SK-N-SH (cell line): ENCODE data around the gene SERPINI1. TPM values are rescaled to one million over a fixed set of nuclear protein-coding genes. Genes with fewer than 3 reads are reported as not detected.

Experiments
- CTCF ChIA-PET: fragments of 300-600, 350-600 bp; formaldehyde crosslinking; extraction: SDS; loops from one replicate; lab custom pipeline; 2021; lab: Yijun Ruan, JAX
- POLR2A ChIA-PET: fragments of 350-600 bp; sonication (Branson Sonifier 250); formaldehyde crosslinking; extraction: SDS; loops from one replicate; lab custom pipeline; 2020; ENCODE audit warnings: antibody characterized with exemption, inconsistent platforms; lab: Yijun Ruan, JAX
- DNase-seq: peaks from one replicate; pipeline ENCODE4 v3.0.0; 2012
- H2AFZ ChIP-seq: fragments of 200-600 bp; sonication (generic); 2 replicates; pipeline ENCODE4 v1.8.1; 2016; ENCODE audit warnings: antibody characterized with exemption, mild to moderate bottlenecking, low read depth
- H3F3A ChIP-seq: fragments of 200-600 bp; sonication (generic); replicated peaks from 2 replicates; pipeline ENCODE3; 2016; ENCODE audit warnings: antibody characterized with exemption, mild to moderate bottlenecking; ENCODE audit not compliant: insufficient read depth
- H3K27ac ChIP-seq, 2 experiments: fragments of 200-500 bp in 1 of 2; fragments of 200-600 bp in 1 of 2; sonication (Bioruptor generic) in 1 of 2; sonication (generic), shearing (Covaris generic) in 1 of 2; 2 replicates each; pipeline versions ENCODE4 v1.5.1 to v1.6.1; 2014 to 2016; ENCODE audit warnings: low read depth in 2 of 2, inconsistent platforms in 1 of 2, low read length in 1 of 2, mild to moderate bottlenecking in 1 of 2, mixed read lengths in 1 of 2
- H3K27me3 ChIP-seq: fragments of 200-600 bp; sonication (generic), shearing (Covaris generic); 2 replicates; pipeline ENCODE4 v1.6.1; 2016; ENCODE audit warnings: mixed run types; ENCODE audit not compliant: insufficient read depth
- H3K36me3 ChIP-seq, 2 experiments: fragments of 200-500 bp in 1 of 2; fragments of 200-600 bp in 1 of 2; sonication (Bioruptor generic) in 1 of 2; sonication (generic) in 1 of 2; replicated peaks in 1 of 2; 2 replicates each; pipeline versions ENCODE3 to v1.5.1; 2014 to 2016; ENCODE audit warnings: low read length in 1 of 2, mild to moderate bottlenecking in 1 of 2; ENCODE audit not compliant: insufficient read depth in 2 of 2, control insufficient read depth in 1 of 2
- H3K4me1 ChIP-seq, 2 experiments: fragments of 200-500 bp in 1 of 2; fragments of 200-600 bp in 1 of 2; sonication (Bioruptor generic) in 1 of 2; sonication (generic), shearing (Covaris generic) in 1 of 2; 2 replicates each; pipeline versions ENCODE4 v1.5.1 to v1.6.1; 2014 to 2016; ENCODE audit warnings: low read depth in 1 of 2, low read length in 1 of 2, mixed run types in 1 of 2; ENCODE audit not compliant: insufficient read depth in 2 of 2, control insufficient read depth in 1 of 2
- H3K4me2 ChIP-seq: fragments of 200-600 bp; sonication (generic), shearing (Covaris generic); 2 replicates; pipeline ENCODE4 v1.6.1; 2017; ENCODE audit warnings: mixed run types
- H3K4me3 ChIP-seq, 2 experiments: fragments of 200-500 bp in 1 of 2; fragments of 200-600 bp in 1 of 2; sonication (Bioruptor generic) in 1 of 2; sonication (generic), shearing (Covaris generic) in 1 of 2; 2 replicates each; pipeline versions ENCODE4 v1.5.1 to v1.8.1; 2014 to 2016; ENCODE audit warnings: low read depth in 2 of 2, inconsistent platforms in 1 of 2, low read length in 1 of 2, mild to moderate bottlenecking in 1 of 2, mixed read lengths in 1 of 2, moderate library complexity in 1 of 2
- H3K79me2 ChIP-seq: fragments of 200-600 bp; sonication (generic); 2 replicates; pipeline ENCODE4 v1.8.1; 2017; ENCODE audit warnings: mild to moderate bottlenecking; ENCODE audit not compliant: insufficient read depth
- H3K9ac ChIP-seq: fragments of 200-600 bp; sonication (generic); 2 replicates; pipeline ENCODE4 v1.6.1; 2017; ENCODE audit warnings: mixed run types
- H3K9me2 ChIP-seq: fragments of 200-600 bp; sonication (generic); 2 replicates; pipeline ENCODE4 v1.6.1; 2017; ENCODE audit warnings: mixed run types
- H3K9me3 ChIP-seq: fragments of 200-600 bp; sonication (generic); 2 replicates; pipeline ENCODE4 v1.6.1; 2017; ENCODE audit warnings: mixed run types, mild to moderate bottlenecking, moderate library complexity
- H4K20me1 ChIP-seq: fragments of 200-600 bp; sonication (generic); 2 replicates; pipeline ENCODE4 v1.6.1; 2017; ENCODE audit warnings: mild to moderate bottlenecking, mixed run types; ENCODE audit not compliant: insufficient read depth
- EP300 ChIP-seq, 2 experiments: IDR thresholded peaks; 2 replicates each; pipeline versions ENCODE4 v1.4.0 to v1.6.1; 2012; ENCODE audit warnings: borderline replicate concordance in 1 of 2, low read depth in 1 of 2, low read length in 1 of 2
- EZH2phosphoT487 ChIP-seq: fragments of 200-600 bp; sonication (generic); IDR thresholded peaks from 2 replicates; pipeline ENCODE4 v1.6.1; 2017; ENCODE audit warnings: low read depth, mixed run types, mild to moderate bottlenecking, antibody characterized with exemption, moderate library complexity, borderline replicate concordance
- FOSL2 ChIP-seq: IDR thresholded peaks from 2 replicates; pipeline ENCODE4 v1.4.0; 2012; ENCODE audit warnings: low read depth, mild to moderate bottlenecking, moderate library complexity, borderline replicate concordance
- FOXM1 ChIP-seq: IDR thresholded peaks from 2 replicates; pipeline ENCODE4 v1.4.0; 2012; ENCODE audit warnings: low read depth, mild to moderate bottlenecking
- GABPA ChIP-seq: IDR thresholded peaks from 2 replicates; pipeline ENCODE4 v1.4.0; 2012; ENCODE audit warnings: low read depth, mild to moderate bottlenecking
- GATA2 ChIP-seq: sonication (generic); formaldehyde crosslinking; IDR thresholded peaks from 2 replicates; pipeline ENCODE4 v1.5.0; 2020; ENCODE audit warnings: mild to moderate bottlenecking, missing genetic modification reagents
- JUND ChIP-seq: IDR thresholded peaks from 2 replicates; pipeline ENCODE4 v1.4.0; 2012
- MEF2A ChIP-seq: IDR thresholded peaks from 2 replicates; pipeline ENCODE4 v1.4.0; 2012; ENCODE audit warnings: low read depth, borderline replicate concordance
- MXI1 ChIP-seq: IDR thresholded peaks from 2 replicates; pipeline ENCODE4 v1.6.1; 2012; ENCODE audit warnings: mild to moderate bottlenecking, low read depth, low read length, improper control_type of control experiment
- NRF1 ChIP-seq: IDR thresholded peaks from 2 replicates; pipeline ENCODE4 v1.6.1; 2012; ENCODE audit warnings: low read depth, mild to moderate bottlenecking, low read length
- RCOR1 ChIP-seq: fragments of 150-350 bp; IDR thresholded peaks from 2 replicates; pipeline ENCODE4 v1.6.1; 2017; ENCODE audit warnings: antibody characterized with exemption, low read length
- RXRA ChIP-seq: IDR thresholded peaks from 2 replicates; pipeline ENCODE4 v1.4.0; 2012; ENCODE audit warnings: low read depth, mild to moderate bottlenecking, borderline replicate concordance
- SIN3A ChIP-seq: IDR thresholded peaks from 2 replicates; pipeline ENCODE4 v1.6.1; 2012; ENCODE audit warnings: low read depth, mild to moderate bottlenecking, low read length, moderate library complexity, borderline replicate concordance
- TCF12 ChIP-seq: IDR thresholded peaks from 2 replicates; pipeline ENCODE4 v1.4.0; 2012
- YY1 ChIP-seq: IDR thresholded peaks from 2 replicates; pipeline ENCODE4 v1.4.0; 2012; ENCODE audit warnings: low read depth, mild to moderate bottlenecking
- WGBS: methylation state at CpG from one replicate; pipeline ENCODE4 v1.1.6; 2017; ENCODE audit warnings: low lambda C conversion rate; 5-methylcytosine and 5-hydroxymethylcytosine counted together
- polyA plus RNA-seq, 3 experiments: library from polyadenylated mRNA; depleted of rRNA; stranded (reverse); fragments of >200 nt; gene quantifications; 2 replicates each; pipeline ENCODE4 v1.2.3, GENCODE V29; 2012
- TF ChIP-seq, protein P1 (sequence below): fragments of 200-600 bp; sonication (generic); IDR thresholded peaks from 2 replicates; pipeline ENCODE4 v1.6.1; 2017; ENCODE audit warnings: antibody characterized with exemption, mild to moderate bottlenecking, moderate library complexity
- TF ChIP-seq, protein P2 (sequence below): IDR thresholded peaks from 2 replicates; pipeline ENCODE4 v1.4.0; 2012; ENCODE audit warnings: low read depth, borderline replicate concordance
- TF ChIP-seq, protein P3 (sequence below): IDR thresholded peaks from 2 replicates; pipeline ENCODE4 v1.4.0; 2012; ENCODE audit warnings: low read depth
- TF ChIP-seq, protein P4 (sequence below): IDR thresholded peaks from 2 replicates; pipeline ENCODE4 v1.6.1; 2012; ENCODE audit warnings: mild to moderate bottlenecking, low read depth, low read length, moderate library complexity
- TF ChIP-seq, protein P5 (sequence below): fragments of 150-350 bp; IDR thresholded peaks from 2 replicates; pipeline ENCODE4 v1.6.1; 2016; ENCODE audit warnings: mild to moderate bottlenecking, low read depth, low read length

The SERPINI1 gene
- polyA plus RNA-seq, 1 of the 3 experiments (the other 2 are of a cell fraction) = 1.9 TPM

DNA sequence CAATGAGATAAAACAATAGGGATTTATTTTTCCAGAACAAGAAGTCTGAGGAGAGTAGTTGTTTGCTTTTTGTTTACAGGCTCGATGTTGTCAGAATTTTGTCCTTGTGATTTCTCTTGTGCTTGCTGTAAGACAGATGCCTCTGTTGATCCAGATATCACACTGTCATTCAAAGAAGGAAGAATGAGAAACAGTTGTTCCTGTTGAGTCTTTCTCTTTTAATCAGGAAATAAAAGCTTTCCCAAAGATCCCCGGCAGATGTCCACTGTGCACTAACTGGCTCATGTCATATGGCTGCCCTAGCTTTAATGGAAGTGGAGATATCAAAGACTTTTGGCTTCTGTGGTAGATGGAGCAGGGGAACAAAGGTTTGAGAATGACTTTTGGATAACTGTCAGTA, 6.8 kb downstream of the SERPINI1 start:
- no peaks in the 10 kb centered on the region for H4K20me1 ChIP-seq
- ChIA-PET CTCF (interaction anchor here (1.4 to 3.8 kb wide), 3 partner anchors 8 to 362 kb away, joined by 3 to 16 read pairs (median 15); partner anchors contain the start of gene ZBBX), POLR2A (no interaction called here)

DNA sequence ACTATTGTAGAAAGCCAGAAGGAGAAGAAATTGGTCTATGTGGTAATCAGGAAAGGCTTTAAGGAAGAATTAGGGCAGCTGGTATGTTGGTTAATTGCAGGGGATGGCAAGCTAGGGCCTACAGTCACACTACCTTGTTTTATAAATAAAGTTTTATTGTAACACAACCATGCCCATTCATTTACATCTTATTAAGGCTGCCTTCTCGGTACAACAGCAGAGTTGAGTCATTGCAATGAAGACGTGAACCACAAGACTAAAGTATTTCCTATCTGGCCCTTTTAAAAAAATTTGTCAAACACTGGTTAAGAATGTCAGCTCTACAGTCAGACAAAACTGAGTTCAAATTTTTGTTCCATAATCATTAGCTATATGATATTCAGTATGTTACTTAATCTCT, 8.3 kb downstream of the SERPINI1 start:
- no peak for DNase-seq
- WGBS = 93% methylated on average over 2 of the region's 2 CpGs
- Histone ChIP-seq H3F3A (no peaks in the 10 kb centered on the region), H3K27me3 (no peaks in the 10 kb centered on the region), H3K79me2 (no peaks in the 10 kb centered on the region), H3K4me3 (no peak overlapping the region), H3K4me1 (no peaks in the 10 kb centered on the region), H3K36me3 (no peaks in the 10 kb centered on the region), H3K9ac (no peak overlapping the region), H3K4me2 (no peak overlapping the region), H3K9me2 (no peaks in the 10 kb centered on the region), H3K9me3 (no peaks in the 10 kb centered on the region), H4K20me1 (no peaks in the 10 kb centered on the region), H2AFZ (no peak overlapping the region), H3K27ac (no peak overlapping the region)
- CTCF ChIA-PET = no interaction called here
- POLR2A ChIA-PET = no interaction called here
- no peak for TF ChIP-seq FOXM1
- TF ChIP-seq YY1 = no peak
- TF ChIP-seq JUND = no peak
- no peak for TF ChIP-seq EZH2phosphoT487
- TF ChIP-seq MEF2A = no peak
- no peak for TF ChIP-seq TCF12
- no peak for TF ChIP-seq MXI1
- TF ChIP-seq GATA2 (CRISPR knock-in tag) = no peak
- TF ChIP-seq, protein P1, sequence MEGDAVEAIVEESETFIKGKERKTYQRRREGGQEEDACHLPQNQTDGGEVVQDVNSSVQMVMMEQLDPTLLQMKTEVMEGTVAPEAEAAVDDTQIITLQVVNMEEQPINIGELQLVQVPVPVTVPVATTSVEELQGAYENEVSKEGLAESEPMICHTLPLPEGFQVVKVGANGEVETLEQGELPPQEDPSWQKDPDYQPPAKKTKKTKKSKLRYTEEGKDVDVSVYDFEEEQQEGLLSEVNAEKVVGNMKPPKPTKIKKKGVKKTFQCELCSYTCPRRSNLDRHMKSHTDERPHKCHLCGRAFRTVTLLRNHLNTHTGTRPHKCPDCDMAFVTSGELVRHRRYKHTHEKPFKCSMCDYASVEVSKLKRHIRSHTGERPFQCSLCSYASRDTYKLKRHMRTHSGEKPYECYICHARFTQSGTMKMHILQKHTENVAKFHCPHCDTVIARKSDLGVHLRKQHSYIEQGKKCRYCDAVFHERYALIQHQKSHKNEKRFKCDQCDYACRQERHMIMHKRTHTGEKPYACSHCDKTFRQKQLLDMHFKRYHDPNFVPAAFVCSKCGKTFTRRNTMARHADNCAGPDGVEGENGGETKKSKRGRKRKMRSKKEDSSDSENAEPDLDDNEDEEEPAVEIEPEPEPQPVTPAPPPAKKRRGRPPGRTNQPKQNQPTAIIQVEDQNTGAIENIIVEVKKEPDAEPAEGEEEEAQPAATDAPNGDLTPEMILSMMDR = no peak
- no peak for TF ChIP-seq NRF1
- TF ChIP-seq EP300 (IDR thresholded peaks at IDR 0.05; ENCODE audit: borderline replicate concordance in 1 of 2, low read depth in 1 of 2, low read length in 1 of 2) = no peak
- TF ChIP-seq SIN3A = no peak
- TF ChIP-seq, protein P2, sequence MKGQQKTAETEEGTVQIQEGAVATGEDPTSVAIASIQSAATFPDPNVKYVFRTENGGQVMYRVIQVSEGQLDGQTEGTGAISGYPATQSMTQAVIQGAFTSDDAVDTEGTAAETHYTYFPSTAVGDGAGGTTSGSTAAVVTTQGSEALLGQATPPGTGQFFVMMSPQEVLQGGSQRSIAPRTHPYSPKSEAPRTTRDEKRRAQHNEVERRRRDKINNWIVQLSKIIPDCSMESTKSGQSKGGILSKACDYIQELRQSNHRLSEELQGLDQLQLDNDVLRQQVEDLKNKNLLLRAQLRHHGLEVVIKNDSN = no peak
- TF ChIP-seq, protein P3, sequence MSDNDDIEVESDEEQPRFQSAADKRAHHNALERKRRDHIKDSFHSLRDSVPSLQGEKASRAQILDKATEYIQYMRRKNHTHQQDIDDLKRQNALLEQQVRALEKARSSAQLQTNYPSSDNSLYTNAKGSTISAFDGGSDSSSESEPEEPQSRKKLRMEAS = no peak

More for the DNA sequence above, 6.8 kb downstream of the SERPINI1 start:
- Histone ChIP-seq H3K27ac (no peak overlapping the region), H3K4me3 (no peak overlapping the region), H3F3A (no peaks in the 10 kb centered on the region), H3K36me3 (no peaks in the 10 kb centered on the region)
- TF ChIP-seq GABPA = no peak
- TF ChIP-seq YY1 = no peak
- TF ChIP-seq, protein P4, sequence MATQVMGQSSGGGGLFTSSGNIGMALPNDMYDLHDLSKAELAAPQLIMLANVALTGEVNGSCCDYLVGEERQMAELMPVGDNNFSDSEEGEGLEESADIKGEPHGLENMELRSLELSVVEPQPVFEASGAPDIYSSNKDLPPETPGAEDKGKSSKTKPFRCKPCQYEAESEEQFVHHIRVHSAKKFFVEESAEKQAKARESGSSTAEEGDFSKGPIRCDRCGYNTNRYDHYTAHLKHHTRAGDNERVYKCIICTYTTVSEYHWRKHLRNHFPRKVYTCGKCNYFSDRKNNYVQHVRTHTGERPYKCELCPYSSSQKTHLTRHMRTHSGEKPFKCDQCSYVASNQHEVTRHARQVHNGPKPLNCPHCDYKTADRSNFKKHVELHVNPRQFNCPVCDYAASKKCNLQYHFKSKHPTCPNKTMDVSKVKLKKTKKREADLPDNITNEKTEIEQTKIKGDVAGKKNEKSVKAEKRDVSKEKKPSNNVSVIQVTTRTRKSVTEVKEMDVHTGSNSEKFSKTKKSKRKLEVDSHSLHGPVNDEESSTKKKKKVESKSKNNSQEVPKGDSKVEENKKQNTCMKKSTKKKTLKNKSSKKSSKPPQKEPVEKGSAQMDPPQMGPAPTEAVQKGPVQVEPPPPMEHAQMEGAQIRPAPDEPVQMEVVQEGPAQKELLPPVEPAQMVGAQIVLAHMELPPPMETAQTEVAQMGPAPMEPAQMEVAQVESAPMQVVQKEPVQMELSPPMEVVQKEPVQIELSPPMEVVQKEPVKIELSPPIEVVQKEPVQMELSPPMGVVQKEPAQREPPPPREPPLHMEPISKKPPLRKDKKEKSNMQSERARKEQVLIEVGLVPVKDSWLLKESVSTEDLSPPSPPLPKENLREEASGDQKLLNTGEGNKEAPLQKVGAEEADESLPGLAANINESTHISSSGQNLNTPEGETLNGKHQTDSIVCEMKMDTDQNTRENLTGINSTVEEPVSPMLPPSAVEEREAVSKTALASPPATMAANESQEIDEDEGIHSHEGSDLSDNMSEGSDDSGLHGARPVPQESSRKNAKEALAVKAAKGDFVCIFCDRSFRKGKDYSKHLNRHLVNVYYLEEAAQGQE = no peak
- TF ChIP-seq SIN3A = no peak
- no peak for TF ChIP-seq RXRA
- TF ChIP-seq FOXM1 = no peak
- TF ChIP-seq, protein P5, sequence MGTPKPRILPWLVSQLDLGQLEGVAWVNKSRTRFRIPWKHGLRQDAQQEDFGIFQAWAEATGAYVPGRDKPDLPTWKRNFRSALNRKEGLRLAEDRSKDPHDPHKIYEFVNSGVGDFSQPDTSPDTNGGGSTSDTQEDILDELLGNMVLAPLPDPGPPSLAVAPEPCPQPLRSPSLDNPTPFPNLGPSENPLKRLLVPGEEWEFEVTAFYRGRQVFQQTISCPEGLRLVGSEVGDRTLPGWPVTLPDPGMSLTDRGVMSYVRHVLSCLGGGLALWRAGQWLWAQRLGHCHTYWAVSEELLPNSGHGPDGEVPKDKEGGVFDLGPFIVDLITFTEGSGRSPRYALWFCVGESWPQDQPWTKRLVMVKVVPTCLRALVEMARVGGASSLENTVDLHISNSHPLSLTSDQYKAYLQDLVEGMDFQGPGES = no peak
- no peak for TF ChIP-seq RCOR1
- TF ChIP-seq FOSL2 = no peak
- TF ChIP-seq JUND = no peak
- TF ChIP-seq, all 33 proteins: peak for 0
- Histone ChIP-seq H3K9ac (no peak overlapping the region), H2AFZ (no peak overlapping the region), H3K4me1 (no peaks in the 10 kb centered on the region), H3K79me2 (no peaks in the 10 kb centered on the region), H3K9me3 (no peaks in the 10 kb centered on the region), H3K9me2 (no peaks in the 10 kb centered on the region), H3K4me2 (no peak overlapping the region), H3K27me3 (no peaks in the 10 kb centered on the region)
- 59% methylated on average over 2 of the region's 2 CpGs for WGBS
- DNase-seq = peak; percentile 5
